Chondrocyte (in vitro differentiated cells): ENCODE results near the gene FARP1. TPM values are rescaled to one million over a fixed set of nuclear protein-coding genes. Genes with fewer than 3 reads are reported as not detected.

Source experiments
- DNase-seq: peaks from one replicate; pipeline ENCODE4 v3.0.0; 2021; ENCODE audit warnings: mixed read lengths, low spot score
- H3K27ac Mint-ChIP-seq: one replicate; pipeline ENCODE4 v1.8.0; 2021; ENCODE audit warnings: mild to moderate bottlenecking, moderate library complexity, mixed read lengths; ENCODE audit not compliant: unreplicated experiment
- H3K27me3 Mint-ChIP-seq: 2 replicates; pipeline ENCODE4 v1.8.0; 2021; ENCODE audit warnings: low read depth, mixed read lengths
- H3K36me3 Mint-ChIP-seq: 2 replicates; pipeline ENCODE4 v1.8.0; 2021; ENCODE audit warnings: low read depth, mixed read lengths
- H3K4me1 Mint-ChIP-seq: 2 replicates; pipeline ENCODE4 v1.8.0; 2021; ENCODE audit warnings: low read depth, mild to moderate bottlenecking, mixed read lengths
- H3K4me3 Mint-ChIP-seq: one replicate; pipeline ENCODE4 v1.8.0; 2021; ENCODE audit warnings: mild to moderate bottlenecking, moderate library complexity, mixed read lengths; ENCODE audit not compliant: unreplicated experiment
- H3K9me3 Mint-ChIP-seq: 2 replicates; pipeline ENCODE4 v1.8.0; 2021; ENCODE audit warnings: low read depth, mixed read lengths
- CTCF ChIP-seq: fragments of 200-600 bp; sonication (generic); IDR thresholded peaks from 2 replicates; pipeline ENCODE4 v1.5.0; 2021; ENCODE audit warnings: antibody characterized with exemption, mild to moderate bottlenecking, moderate library complexity
- total RNA-seq: library from RNA; stranded (reverse); gene quantifications from 3 replicates; pipeline ENCODE4 v1.2.1, GENCODE V29; 2021

Gene FARP1
- total RNA-seq, 1 donor from 2014 or later = 331 TPM

GRCh38 chr13:98492335-98493041, 349.6 kb downstream of the FARP1 start:
- Mint-ChIP-seq H3K9me3 (no peaks in the 10 kb centered on the region), H3K4me1 (peaks cover 83% of the 10 kb centered on the region), H3K36me3 (peaks cover 2% of the 10 kb centered on the region), H3K27ac (peak overlapping the region; percentile 71), H3K4me3 (no peak overlapping the region), H3K27me3 (no peaks in the 10 kb centered on the region)
- no peak for DNase-seq
- no peak for TF ChIP-seq CTCF

GRCh38 chr13:98493042-98493712, 350.3 kb downstream of the FARP1 start:
- TF ChIP-seq CTCF = no peak
- Mint-ChIP-seq H3K4me1 (peaks cover 82% of the 10 kb centered on the region), H3K36me3 (peaks cover 6% of the 10 kb centered on the region), H3K9me3 (no peaks in the 10 kb centered on the region), H3K27ac (peak overlapping the region; percentile 71), H3K4me3 (no peak overlapping the region), H3K27me3 (no peaks in the 10 kb centered on the region)
- no peak for DNase-seq

GRCh38 chr13:98494769-98495168, 351.9 kb downstream of the FARP1 start:
- Mint-ChIP-seq H3K27me3 (no peaks in the 10 kb centered on the region), H3K4me1 (peaks cover 73% of the 10 kb centered on the region), H3K4me3 (no peak overlapping the region), H3K9me3 (no peaks in the 10 kb centered on the region), H3K27ac (peak overlapping the region; percentile 66), H3K36me3 (peaks cover 8% of the 10 kb centered on the region)
- DNase-seq = no peak
- no peak for TF ChIP-seq CTCF

- H3K27ac Mint-ChIP-seq = peak overlapping the region; percentile 9
- no peak overlapping the region for H3K4me3 Mint-ChIP-seq
- peaks cover 8% of the 10 kb centered on the region for H3K36me3 Mint-ChIP-seq
- no peak for DNase-seq
- H3K27me3 Mint-ChIP-seq = no peaks in the 10 kb centered on the region
- H3K4me1 Mint-ChIP-seq = peaks cover 68% of the 10 kb centered on the region
- no peak for TF ChIP-seq CTCF
- H3K9me3 Mint-ChIP-seq = no peaks in the 10 kb centered on the region
Observed at GRCh38 chr13:98495627-98496478, 353.0 kb downstream of the FARP1 start.

GRCh38 chr13:98496479-98496791, 353.5 kb downstream of the FARP1 start:
- H3K27ac Mint-ChIP-seq = no peak overlapping the region
- DNase-seq = no peak
- H3K27me3 Mint-ChIP-seq = no peaks in the 10 kb centered on the region
- no peaks in the 10 kb centered on the region for H3K9me3 Mint-ChIP-seq
- peaks cover 64% of the 10 kb centered on the region for H3K4me1 Mint-ChIP-seq
- TF ChIP-seq CTCF = no peak
- H3K36me3 Mint-ChIP-seq = peaks cover 8% of the 10 kb centered on the region
- H3K4me3 Mint-ChIP-seq = no peak overlapping the region
